Vagina (tissue), 2 donors: ENCODE measurements around the gene TPCN2. TPM values are rescaled to one million over a fixed set of nuclear protein-coding genes. Genes with fewer than 3 reads are reported as not detected.

ENCODE experiments used
- microRNA counts, 2 donors: library from miRNA; unstranded; fragments of <30 nt; microRNA quantifications; one replicate each; lab custom pipeline; 2016 to 2017
- microRNA-seq: library from miRNA; unstranded; fragments of <30 nt; microRNA quantifications from one replicate; pipeline ENCODE4, GENCODE V29; 2017; ENCODE audit warnings: borderline number of aligned reads, borderline replicate concordance
- small RNA-seq: library from RNA; depleted of rRNA; stranded (forward); fragments of <200 nt; gene quantifications from one replicate; pipeline ENCODE3, GENCODE V24; 2016
- total RNA-seq: library from RNA; depleted of rRNA; stranded (reverse); fragments of >200 nt; gene quantifications from one replicate; pipeline ENCODE4 v1.2.3, GENCODE V29; 2016

TPCN2 gene
- total RNA-seq, 1 donor from 2014 or later = 21.1 TPM

MicroRNAs encoded within 50 kb of the gene (microRNA counts, 767-probe panel; counts per million panel counts)
- microRNA hsa-miR-3164 (lab: Ali Mortazavi, UCI) = 238 to 261 counts per million in 2 donors

Small RNA genes lying within 50 kb of the gene (microRNA-seq; reads per million reads assigned to microRNA genes)
- gene MIR3164 = not detected

Small RNA genes lying within 50 kb of the gene (small RNA-seq; reads per million reads assigned to genes)
- gene MIR3164 = not detected

Other genes with a start within 250 kb of the TPCN2 start
- 80.8 TPM for gene CPT1A, start 207.0 kb upstream of the TPCN2 start, total RNA-seq
- gene MRPL21, start 145.1 kb upstream of the TPCN2 start, total RNA-seq = 68.5 TPM
- gene IGHMBP2, start 145.0 kb upstream of the TPCN2 start, total RNA-seq = 8.3 TPM
- gene MRGPRD, start 67.9 kb upstream of the TPCN2 start, total RNA-seq = not detected
- gene MRGPRF, start 35.7 kb upstream of the TPCN2 start, total RNA-seq = 84.5 TPM
- gene SMIM38, start 107.0 kb downstream of the TPCN2 start, total RNA-seq = 0.74 TPM
- 13.3 TPM for gene MYEOV, start 245.2 kb downstream of the TPCN2 start, total RNA-seq